Middle frontal gyrus (tissue), 1 donor: ENCODE measurements around the gene KCP.

ENCODE experiments used
- DNase-seq: peaks from one replicate; pipeline ENCODE4 v3.0.0-alpha.2; 2015; ENCODE audit warnings: low spot score; ENCODE audit errors: extremely low spot score

The KCP gene

GRCh38 chr7:128876127-128876526 lies 34.4 kb downstream of the KCP start:
- no peak for DNase-seq

GRCh38 chr7:128875523-128875948 lies 35.0 kb downstream of the KCP start:
- DNase-seq, result no peak

- DNase-seq, result no peak
Measured at GRCh38 chr7:128874140-128875031, 36.1 kb downstream of the KCP start.

- no peak for DNase-seq
Measured at GRCh38 chr7:128873234-128873633, 37.3 kb downstream of the KCP start.

GRCh38 chr7:128872394-128872824 lies 38.1 kb downstream of the KCP start:
- DNase-seq, result no peak

GRCh38 chr7:128871050-128871449 lies 39.5 kb downstream of the KCP start:
- DNase-seq, result no peak

- DNase-seq, result no peak
Measured at GRCh38 chr7:128869944-128870285, 40.6 kb downstream of the KCP start.

GRCh38 chr7:128869138-128869943 lies 41.2 kb downstream of the KCP start:
- peak; percentile 22 for DNase-seq

- no peak for DNase-seq
Measured at GRCh38 chr7:128868624-128869137, 41.8 kb downstream of the KCP start.

- no peak for DNase-seq
Measured at GRCh38 chr7:128867842-128868623, 42.5 kb downstream of the KCP start.

GRCh38 chr7:128867241-128867640 lies 43.3 kb downstream of the KCP start:
- DNase-seq, result no peak

GRCh38 chr7:128865996-128866877 lies 44.3 kb downstream of the KCP start:
- no peak for DNase-seq

- DNase-seq, result no peak
Measured at GRCh38 chr7:128865303-128865702, 45.2 kb downstream of the KCP start.

GRCh38 chr7:128863433-128863989 lies 47.0 kb downstream of the KCP start:
- DNase-seq, result no peak

- DNase-seq, result peak; percentile 94
Measured at GRCh38 chr7:128862571-128863432, 47.7 kb downstream of the KCP start, which contains the start of gene ATP6V1F. Gene ATP6V1F (plus strand): TSS chr7:128862856. CDS start chr7:128862905, 49 bp downstream.

GRCh38 chr7:128861957-128862570 lies 48.4 kb downstream of the KCP start:
- no peak for DNase-seq

GRCh38 chr7:128860158-128861073 lies 50.1 kb downstream of the KCP start:
- no peak for DNase-seq
